Suprapubic skin (tissue), 4 donors: ENCODE measurements around the gene GATA6.

Experiments
- POLR2A ChIP-seq, 2 donors: fragments of 450-650 bp; IDR thresholded peaks; one replicate each; pipeline ENCODE4 v1.6.1; 2017; ENCODE audit warnings: antibody characterized with exemption in 2 of 2, mild to moderate bottlenecking in 2 of 2, moderate library complexity in 2 of 2
- POLR2AphosphoS5 ChIP-seq, 3 donors: sonication (generic); formaldehyde crosslinking; IDR thresholded peaks; one replicate each; pipeline ENCODE4 v1.6.1; 2017; ENCODE audit warnings: antibody characterized with exemption in 3 of 3
- TF ChIP-seq, protein P1 (sequence below), 2 donors: fragments of 200-600 bp in 1 of 2; fragments of 450-650 bp in 1 of 2; sonication (generic) in 1 of 2; IDR thresholded peaks; one replicate each; pipeline ENCODE4 v1.5.1; 2016 to 2019; ENCODE audit warnings: antibody characterized with exemption in 2 of 2, mild to moderate bottlenecking in 1 of 2, moderate library complexity in 1 of 2

DNA sequence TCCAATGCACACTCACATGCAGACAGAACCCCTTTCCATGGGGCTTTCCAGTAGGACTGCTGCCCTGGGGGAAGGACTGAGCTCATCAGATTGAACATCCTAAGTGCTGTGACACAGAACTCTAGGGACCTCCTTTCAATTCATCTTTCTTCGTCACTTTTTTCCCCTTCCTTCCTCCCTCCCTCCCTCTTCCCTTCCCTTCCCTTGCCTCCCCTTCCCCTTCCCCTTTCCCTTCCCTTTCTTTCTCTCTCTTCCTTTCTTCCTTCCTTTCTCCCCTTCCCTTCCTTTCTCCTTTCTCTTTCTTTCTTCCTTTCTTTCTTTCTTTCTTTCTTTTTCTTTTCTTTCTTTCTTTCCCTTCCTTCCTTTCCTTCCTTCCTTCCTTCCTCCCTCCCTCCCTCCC, 39.6 kb upstream of the GATA6 start:
- TF ChIP-seq POLR2AphosphoS5 (IDR thresholded peaks at IDR 0.05) (no peak), POLR2A (IDR thresholded peaks at IDR 0.05) (no peak)
- TF ChIP-seq, protein P1, sequence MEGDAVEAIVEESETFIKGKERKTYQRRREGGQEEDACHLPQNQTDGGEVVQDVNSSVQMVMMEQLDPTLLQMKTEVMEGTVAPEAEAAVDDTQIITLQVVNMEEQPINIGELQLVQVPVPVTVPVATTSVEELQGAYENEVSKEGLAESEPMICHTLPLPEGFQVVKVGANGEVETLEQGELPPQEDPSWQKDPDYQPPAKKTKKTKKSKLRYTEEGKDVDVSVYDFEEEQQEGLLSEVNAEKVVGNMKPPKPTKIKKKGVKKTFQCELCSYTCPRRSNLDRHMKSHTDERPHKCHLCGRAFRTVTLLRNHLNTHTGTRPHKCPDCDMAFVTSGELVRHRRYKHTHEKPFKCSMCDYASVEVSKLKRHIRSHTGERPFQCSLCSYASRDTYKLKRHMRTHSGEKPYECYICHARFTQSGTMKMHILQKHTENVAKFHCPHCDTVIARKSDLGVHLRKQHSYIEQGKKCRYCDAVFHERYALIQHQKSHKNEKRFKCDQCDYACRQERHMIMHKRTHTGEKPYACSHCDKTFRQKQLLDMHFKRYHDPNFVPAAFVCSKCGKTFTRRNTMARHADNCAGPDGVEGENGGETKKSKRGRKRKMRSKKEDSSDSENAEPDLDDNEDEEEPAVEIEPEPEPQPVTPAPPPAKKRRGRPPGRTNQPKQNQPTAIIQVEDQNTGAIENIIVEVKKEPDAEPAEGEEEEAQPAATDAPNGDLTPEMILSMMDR (IDR thresholded peaks at IDR 0.05): no peak
